HEK293 (cell line): Measurements from ENCODE around the gene PDE8B.
A peak's percentile ranks its signal among the peaks of the same experiment; 100 is the strongest.

Experiments
- CTCF ChIA-PET: fragments of 350-600 bp; formaldehyde crosslinking; extraction: SDS; loops from one replicate; lab custom pipeline; 2021; ENCODE audit warnings: antibody characterized with exemption; lab: Yijun Ruan, JAX
- POLR2A ChIA-PET: fragments of 300-600 bp; formaldehyde crosslinking; extraction: SDS; loops from one replicate; lab custom pipeline; 2020; ENCODE audit warnings: antibody characterized with exemption, inconsistent platforms; lab: Yijun Ruan, JAX
- H3K27ac ChIP-seq: fragments of 200-500 bp; sonication (Bioruptor generic); 2 replicates; pipeline ENCODE4 v1.5.1; 2014; ENCODE audit warnings: low read depth, low read length, control low read depth, inconsistent platforms; ENCODE audit errors: extremely low read depth
- H3K36me3 ChIP-seq, 2 experiments: fragments of 200-500 bp in 1 of 2; sonication (Bioruptor generic) in 1 of 2; 1 replicate in 1 of 2; 2 replicates in 1 of 2; pipeline ENCODE4 v1.5.1; 2014 to 2017; ENCODE audit warnings: inconsistent platforms in 2 of 2, low read length in 2 of 2; ENCODE audit not compliant: control insufficient read depth in 2 of 2, insufficient read depth in 1 of 2
- H3K4me1 ChIP-seq: fragments of 200-500 bp; sonication (Bioruptor generic); 2 replicates; pipeline ENCODE4 v1.5.1; 2014; ENCODE audit warnings: mild to moderate bottlenecking, low read length, inconsistent platforms; ENCODE audit not compliant: control insufficient read depth, insufficient read depth
- H3K4me3 ChIP-seq: 2 replicates; pipeline ENCODE4 v1.5.1; 2011; ENCODE audit warnings: low read depth, mild to moderate bottlenecking, control low read depth, low read length, moderate library complexity
- H3K9me3 ChIP-seq: fragments of 200-500 bp; sonication (Bioruptor generic); 2 replicates; pipeline ENCODE4 v1.5.1; 2014; ENCODE audit warnings: low read depth, low read length, inconsistent platforms; ENCODE audit not compliant: control insufficient read depth, insufficient read depth
- GLI2 ChIP-seq: fragments of 450-650 bp; formaldehyde crosslinking; IDR thresholded peaks from 2 replicates; pipeline ENCODE4; 2017; ENCODE audit warnings: missing biosample characterization, missing genetic modification characterization, low read depth, borderline replicate concordance
- SETDB1 ChIP-seq: IDR thresholded peaks from one replicate; pipeline ENCODE4 v1.6.1; 2017; ENCODE audit warnings: mild to moderate bottlenecking, low read length, moderate library complexity, mixed read lengths; ENCODE audit not compliant: insufficient read length
- ZBTB7A ChIP-seq: fragments of 450-650 bp; formaldehyde crosslinking; IDR thresholded peaks from 2 replicates; pipeline ENCODE4 v1.5.1; 2016; ENCODE audit warnings: low read depth, missing biosample characterization, missing genetic modification characterization
- ZIC2 ChIP-seq: fragments of 450-650 bp; formaldehyde crosslinking; IDR thresholded peaks from 2 replicates; pipeline ENCODE4 v1.5.1; 2016; ENCODE audit warnings: missing biosample characterization, missing genetic modification characterization
- ZNF138 ChIP-seq: fragments of 450-650 bp; formaldehyde crosslinking; IDR thresholded peaks from 2 replicates; pipeline ENCODE4 v1.5.1; 2016; ENCODE audit warnings: missing biosample characterization, missing genetic modification characterization, borderline replicate concordance
- ZNF157 ChIP-seq: fragments of 450-650 bp; formaldehyde crosslinking; IDR thresholded peaks from 2 replicates; pipeline ENCODE4 v1.5.1; 2016; ENCODE audit warnings: missing biosample characterization, missing genetic modification characterization
- ZNF416 ChIP-seq: fragments of 450-650 bp; formaldehyde crosslinking; IDR thresholded peaks from 2 replicates; pipeline ENCODE4 v1.5.1; 2016; ENCODE audit warnings: missing biosample characterization, missing genetic modification characterization
- ZNF423 ChIP-seq: fragments of 450-650 bp; formaldehyde crosslinking; IDR thresholded peaks from 2 replicates; pipeline ENCODE4 v1.5.1; 2016; ENCODE audit warnings: missing biosample characterization, missing genetic modification characterization
- ZNF501 ChIP-seq: fragments of 450-650 bp; formaldehyde crosslinking; IDR thresholded peaks from 2 replicates; pipeline ENCODE4 v1.5.1; 2016; ENCODE audit warnings: missing biosample characterization, missing genetic modification characterization
- ZNF530 ChIP-seq: fragments of 450-650 bp; formaldehyde crosslinking; IDR thresholded peaks from 2 replicates; pipeline ENCODE4 v1.5.1; 2016; ENCODE audit warnings: low read depth, missing biosample characterization, missing genetic modification characterization
- ZNF560 ChIP-seq: fragments of 450-650 bp; formaldehyde crosslinking; IDR thresholded peaks from 2 replicates; pipeline ENCODE4 v1.5.1; 2017; ENCODE audit warnings: missing biosample characterization, missing genetic modification characterization, borderline replicate concordance
- ZNF585B ChIP-seq: fragments of 450-650 bp; formaldehyde crosslinking; IDR thresholded peaks from 2 replicates; pipeline ENCODE4 v1.5.1; 2016; ENCODE audit warnings: missing biosample characterization, missing genetic modification characterization

Gene PDE8B

DNA sequence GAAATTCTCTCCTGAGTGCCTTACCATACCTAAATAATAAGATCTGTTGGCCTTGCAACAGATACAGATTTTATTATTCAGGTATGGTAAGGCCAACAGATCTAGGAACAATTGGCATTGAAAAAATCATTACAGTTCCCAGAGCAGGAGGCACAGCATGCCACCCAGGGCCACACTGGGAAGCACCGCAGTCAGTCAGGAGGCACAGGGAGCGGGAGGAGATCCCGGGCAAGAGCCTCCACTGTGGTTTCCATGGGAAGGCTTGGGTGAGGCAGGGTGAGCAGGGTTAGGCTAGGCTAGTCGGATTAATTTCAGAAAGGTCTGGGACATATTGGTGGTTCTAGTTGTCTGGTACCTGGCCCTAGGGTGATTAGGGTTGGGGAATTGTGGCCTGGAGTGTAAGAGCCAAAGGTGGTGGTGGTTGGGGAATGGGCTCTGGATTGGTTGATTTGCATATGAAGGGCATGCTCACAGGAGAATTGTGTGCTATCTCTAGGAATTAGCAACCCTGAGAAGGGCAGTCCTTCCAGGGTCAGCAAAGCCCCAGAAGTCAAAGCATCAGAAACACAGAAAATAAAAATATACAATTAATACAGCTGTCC, 111.4 kb downstream of the PDE8B start:
- Histone ChIP-seq H3K4me3 (no peak overlapping the region), H3K4me1 (no peaks in the 10 kb centered on the region), H3K36me3 (no peaks in the 10 kb centered on the region), H3K9me3 (no peaks in the 10 kb centered on the region), H3K27ac (no peak overlapping the region)
- CTCF ChIA-PET, result no interaction called here
- no peak for TF ChIP-seq ZNF585B
- peak; percentile 67; the same call in 1 of the 2 replicates for TF ChIP-seq ZIC2 (tag by site-specific recombination)
- POLR2A ChIA-PET, result no interaction called here

DNA sequence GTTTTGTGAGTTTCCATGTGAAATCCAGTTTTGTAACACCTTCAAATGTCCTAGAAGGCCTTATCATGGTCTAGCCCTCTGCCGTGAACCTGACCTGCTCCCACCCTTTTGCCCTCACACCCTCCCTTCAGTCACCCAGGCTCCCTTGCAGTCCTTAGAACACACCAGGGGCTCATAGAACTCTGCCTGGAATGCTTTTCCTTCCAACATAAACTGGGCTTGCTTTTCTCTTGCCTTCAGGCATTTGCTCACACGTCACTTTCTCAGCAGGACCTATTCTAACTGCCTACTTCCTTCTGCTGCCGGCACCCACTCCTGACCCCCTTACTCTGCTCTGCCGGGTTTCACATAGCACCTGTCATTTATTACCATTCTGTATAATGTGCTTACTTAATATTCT, 111.9 kb downstream of the PDE8B start:
- ChIA-PET CTCF (no interaction called here), POLR2A (no interaction called here)
- Histone ChIP-seq H3K27ac (no peak overlapping the region), H3K4me3 (no peak overlapping the region), H3K36me3 (no peaks in the 10 kb centered on the region), H3K9me3 (no peaks in the 10 kb centered on the region), H3K4me1 (no peaks in the 10 kb centered on the region)
- TF ChIP-seq ZNF157, result no peak
- 0 out of 2 replicates have a peak, but pooled peaks have one; percentile 29 for TF ChIP-seq ZNF423 (tag by site-specific recombination)
- TF ChIP-seq ZIC2 (tag by site-specific recombination), result peak; percentile 64

DNA sequence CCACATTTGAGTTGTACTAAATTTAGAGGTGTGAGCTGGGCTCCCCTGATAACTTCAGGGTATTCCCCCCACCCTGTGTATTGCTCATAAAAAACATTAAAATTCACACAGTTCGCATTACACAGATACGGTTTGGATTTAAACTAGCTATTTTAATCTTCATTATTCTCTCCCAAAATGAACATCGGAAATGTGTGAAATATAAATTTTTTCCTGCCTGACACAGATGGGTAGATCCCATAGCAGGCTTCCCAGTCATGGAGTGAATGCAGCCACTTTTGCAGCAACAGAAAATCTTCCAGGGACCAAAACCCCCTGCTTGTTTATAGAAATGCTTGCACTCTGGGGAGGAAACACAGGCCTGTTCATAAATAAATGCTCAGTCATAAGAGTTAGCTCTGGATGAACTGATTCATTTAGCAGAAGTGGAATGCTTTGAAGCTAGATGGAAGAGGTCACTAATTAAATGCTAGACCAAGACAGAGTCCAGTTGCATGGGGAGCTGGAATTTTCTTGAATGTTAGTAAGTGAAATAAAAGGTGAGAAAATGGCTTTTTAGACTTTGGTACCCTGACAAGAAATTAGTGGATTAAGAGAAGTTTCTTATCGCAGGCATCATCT, 115.6 kb downstream of the PDE8B start:
- ChIA-PET POLR2A (no interaction called here), CTCF (interaction anchor here (0.9 to 1.1 kb wide), 2 partner anchors 9 to 249 kb away, joined by 3 to 4 read pairs; no protein-coding TSS in a partner anchor)
- H3K9me3 ChIP-seq, result no peaks in the 10 kb centered on the region
- H3K36me3 ChIP-seq, result no peaks in the 10 kb centered on the region
- no peak overlapping the region for H3K4me3 ChIP-seq
- H3K27ac ChIP-seq, result no peak overlapping the region
- no peak for TF ChIP-seq ZNF560 (tag by site-specific recombination)
- TF ChIP-seq ZNF501 (tag by site-specific recombination), result no peak
- no peak for TF ChIP-seq GLI2
- no peak for TF ChIP-seq ZBTB7A (tag by site-specific recombination)
- no peak for TF ChIP-seq ZNF530 (tag by site-specific recombination)
- 0 out of 2 replicates have a peak, but pooled peaks have one; percentile 21 for TF ChIP-seq ZIC2 (tag by site-specific recombination)
- TF ChIP-seq ZNF138 (tag by site-specific recombination), result no peak
- no peak for TF ChIP-seq ZNF423 (tag by site-specific recombination)
- no peak for TF ChIP-seq ZNF416 (tag by site-specific recombination)
- no peaks in the 10 kb centered on the region for H3K4me1 ChIP-seq

DNA sequence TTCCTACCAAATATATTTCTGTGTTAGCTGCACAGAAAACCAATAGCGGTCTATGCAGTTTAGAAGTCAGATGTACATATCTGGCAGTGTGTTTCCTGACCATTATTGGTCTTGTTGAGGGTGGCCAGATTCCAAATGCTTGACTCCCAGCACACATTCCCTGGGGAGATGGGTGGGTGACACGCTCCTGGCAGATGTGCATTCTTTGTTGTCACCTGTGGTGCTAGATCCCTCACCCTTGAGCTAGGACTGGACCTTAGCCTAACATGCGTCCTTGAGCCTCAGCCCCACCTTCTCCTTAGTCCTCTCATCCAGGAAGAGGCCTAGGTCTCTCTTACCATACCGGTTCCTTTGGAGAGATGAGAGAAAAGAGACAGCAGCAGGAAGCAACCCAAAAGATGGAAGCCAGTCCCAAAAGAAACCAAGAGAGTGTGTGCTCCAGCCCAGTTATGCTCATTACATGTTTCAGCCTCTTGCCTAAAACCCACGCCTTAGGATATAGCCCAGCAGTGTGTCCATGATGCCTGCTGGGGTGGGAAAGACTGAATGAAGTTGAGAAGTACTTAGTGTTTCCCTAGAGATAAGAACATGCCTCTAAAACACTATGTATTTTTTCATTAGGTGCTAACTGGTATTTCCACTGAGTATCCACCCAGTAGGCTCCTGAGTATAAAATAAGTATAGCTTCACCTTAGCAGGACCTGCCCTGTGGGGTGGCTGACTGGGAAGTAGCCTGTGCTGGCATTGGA, 116.7 kb downstream of the PDE8B start:
- no peaks in the 10 kb centered on the region for H3K4me1 ChIP-seq
- no peaks in the 10 kb centered on the region for H3K9me3 ChIP-seq
- ChIA-PET CTCF (interaction anchor here (1.1 to 1.2 kb wide), 2 partner anchors 8 kb away, joined by 3 to 4 read pairs; no protein-coding TSS in a partner anchor), POLR2A (no interaction called here)
- H3K4me3 ChIP-seq, result no peak overlapping the region
- H3K36me3 ChIP-seq, result no peaks in the 10 kb centered on the region
- H3K27ac ChIP-seq, result no peak overlapping the region
- peak; percentile 99 for TF ChIP-seq ZIC2 (tag by site-specific recombination)
- TF ChIP-seq SETDB1, result no peak
